SK-N-SH (cell line): ENCODE measurements around the gene EFCC1. TPM values are rescaled to one million over a fixed set of nuclear protein-coding genes. Genes with fewer than 3 reads are reported as not detected.

Experiments used
- CTCF ChIA-PET: fragments of 300-600, 350-600 bp; formaldehyde crosslinking; extraction: SDS; loops from one replicate; lab custom pipeline; 2021; lab: Yijun Ruan, JAX
- POLR2A ChIA-PET: fragments of 350-600 bp; sonication (Branson Sonifier 250); formaldehyde crosslinking; extraction: SDS; loops from one replicate; lab custom pipeline; 2020; ENCODE audit warnings: antibody characterized with exemption, inconsistent platforms; lab: Yijun Ruan, JAX
- DNase-seq: peaks from one replicate; pipeline ENCODE4 v3.0.0; 2012
- H2AFZ ChIP-seq: fragments of 200-600 bp; sonication (generic); 2 replicates; pipeline ENCODE4 v1.8.1; 2016; ENCODE audit warnings: antibody characterized with exemption, mild to moderate bottlenecking, low read depth
- H3F3A ChIP-seq: fragments of 200-600 bp; sonication (generic); replicated peaks from 2 replicates; pipeline ENCODE3; 2016; ENCODE audit warnings: antibody characterized with exemption, mild to moderate bottlenecking; ENCODE audit not compliant: insufficient read depth
- H3K27ac ChIP-seq, 2 experiments: fragments of 200-500 bp in 1 of 2; fragments of 200-600 bp in 1 of 2; sonication (Bioruptor generic) in 1 of 2; sonication (generic), shearing (Covaris generic) in 1 of 2; 2 replicates each; pipeline versions ENCODE4 v1.5.1 to v1.6.1; 2014 to 2016; ENCODE audit warnings: low read depth in 2 of 2, inconsistent platforms in 1 of 2, low read length in 1 of 2, mild to moderate bottlenecking in 1 of 2, mixed read lengths in 1 of 2
- H3K27me3 ChIP-seq: fragments of 200-600 bp; sonication (generic), shearing (Covaris generic); 2 replicates; pipeline ENCODE4 v1.6.1; 2016; ENCODE audit warnings: mixed run types; ENCODE audit not compliant: insufficient read depth
- H3K36me3 ChIP-seq, 2 experiments: fragments of 200-500 bp in 1 of 2; fragments of 200-600 bp in 1 of 2; sonication (Bioruptor generic) in 1 of 2; sonication (generic) in 1 of 2; replicated peaks in 1 of 2; 2 replicates each; pipeline versions ENCODE3 to v1.5.1; 2014 to 2016; ENCODE audit warnings: low read length in 1 of 2, mild to moderate bottlenecking in 1 of 2; ENCODE audit not compliant: insufficient read depth in 2 of 2, control insufficient read depth in 1 of 2
- H3K4me1 ChIP-seq, 2 experiments: fragments of 200-500 bp in 1 of 2; fragments of 200-600 bp in 1 of 2; sonication (Bioruptor generic) in 1 of 2; sonication (generic), shearing (Covaris generic) in 1 of 2; 2 replicates each; pipeline versions ENCODE4 v1.5.1 to v1.6.1; 2014 to 2016; ENCODE audit warnings: low read depth in 1 of 2, low read length in 1 of 2, mixed run types in 1 of 2; ENCODE audit not compliant: insufficient read depth in 2 of 2, control insufficient read depth in 1 of 2
- H3K4me2 ChIP-seq: fragments of 200-600 bp; sonication (generic), shearing (Covaris generic); 2 replicates; pipeline ENCODE4 v1.6.1; 2017; ENCODE audit warnings: mixed run types
- H3K4me3 ChIP-seq, 2 experiments: fragments of 200-500 bp in 1 of 2; fragments of 200-600 bp in 1 of 2; sonication (Bioruptor generic) in 1 of 2; sonication (generic), shearing (Covaris generic) in 1 of 2; 2 replicates each; pipeline versions ENCODE4 v1.5.1 to v1.8.1; 2014 to 2016; ENCODE audit warnings: low read depth in 2 of 2, inconsistent platforms in 1 of 2, low read length in 1 of 2, mild to moderate bottlenecking in 1 of 2, mixed read lengths in 1 of 2, moderate library complexity in 1 of 2
- H3K79me2 ChIP-seq: fragments of 200-600 bp; sonication (generic); 2 replicates; pipeline ENCODE4 v1.8.1; 2017; ENCODE audit warnings: mild to moderate bottlenecking; ENCODE audit not compliant: insufficient read depth
- H3K9ac ChIP-seq: fragments of 200-600 bp; sonication (generic); 2 replicates; pipeline ENCODE4 v1.6.1; 2017; ENCODE audit warnings: mixed run types
- H3K9me2 ChIP-seq: fragments of 200-600 bp; sonication (generic); 2 replicates; pipeline ENCODE4 v1.6.1; 2017; ENCODE audit warnings: mixed run types
- H3K9me3 ChIP-seq: fragments of 200-600 bp; sonication (generic); 2 replicates; pipeline ENCODE4 v1.6.1; 2017; ENCODE audit warnings: mixed run types, mild to moderate bottlenecking, moderate library complexity
- H4K20me1 ChIP-seq: fragments of 200-600 bp; sonication (generic); 2 replicates; pipeline ENCODE4 v1.6.1; 2017; ENCODE audit warnings: mild to moderate bottlenecking, mixed run types; ENCODE audit not compliant: insufficient read depth
- ELF1 ChIP-seq: IDR thresholded peaks from 2 replicates; pipeline ENCODE4 v1.4.0; 2012
- EP300 ChIP-seq, 2 experiments: IDR thresholded peaks; 2 replicates each; pipeline versions ENCODE4 v1.4.0 to v1.6.1; 2012; ENCODE audit warnings: borderline replicate concordance in 1 of 2, low read depth in 1 of 2, low read length in 1 of 2
- EZH2phosphoT487 ChIP-seq: fragments of 200-600 bp; sonication (generic); IDR thresholded peaks from 2 replicates; pipeline ENCODE4 v1.6.1; 2017; ENCODE audit warnings: low read depth, mixed run types, mild to moderate bottlenecking, antibody characterized with exemption, moderate library complexity, borderline replicate concordance
- FOSL2 ChIP-seq: IDR thresholded peaks from 2 replicates; pipeline ENCODE4 v1.4.0; 2012; ENCODE audit warnings: low read depth, mild to moderate bottlenecking, moderate library complexity, borderline replicate concordance
- FOXJ3 ChIP-seq: sonication (generic); formaldehyde crosslinking; IDR thresholded peaks from 2 replicates; pipeline ENCODE4 v1.5.1; 2020; ENCODE audit warnings: mild to moderate bottlenecking, missing genetic modification reagents
- FOXM1 ChIP-seq: IDR thresholded peaks from 2 replicates; pipeline ENCODE4 v1.4.0; 2012; ENCODE audit warnings: low read depth, mild to moderate bottlenecking
- GABPA ChIP-seq: IDR thresholded peaks from 2 replicates; pipeline ENCODE4 v1.4.0; 2012; ENCODE audit warnings: low read depth, mild to moderate bottlenecking
- MEF2A ChIP-seq: IDR thresholded peaks from 2 replicates; pipeline ENCODE4 v1.4.0; 2012; ENCODE audit warnings: low read depth, borderline replicate concordance
- MXI1 ChIP-seq: IDR thresholded peaks from 2 replicates; pipeline ENCODE4 v1.6.1; 2012; ENCODE audit warnings: mild to moderate bottlenecking, low read depth, low read length, improper control_type of control experiment
- REST ChIP-seq: IDR thresholded peaks from 2 replicates; pipeline ENCODE4 v1.6.1; 2012; ENCODE audit warnings: mild to moderate bottlenecking, low read depth, low read length, moderate library complexity
- RFX5 ChIP-seq: IDR thresholded peaks from 2 replicates; pipeline ENCODE4 v1.6.1; 2012; ENCODE audit warnings: mild to moderate bottlenecking, improper control_type of control experiment, low read length
- SMC3 ChIP-seq: IDR thresholded peaks from 2 replicates; pipeline ENCODE4 v1.6.1; 2012; ENCODE audit warnings: low read depth, low read length, improper control_type of control experiment
- WGBS: methylation state at CpG from one replicate; pipeline ENCODE4 v1.1.6; 2017; ENCODE audit warnings: low lambda C conversion rate; 5-methylcytosine and 5-hydroxymethylcytosine counted together
- polyA plus RNA-seq, 3 experiments: library from polyadenylated mRNA; depleted of rRNA; stranded (reverse); fragments of >200 nt; gene quantifications; 2 replicates each; pipeline ENCODE4 v1.2.3, GENCODE V29; 2012
- TF ChIP-seq, protein P1 (sequence below): IDR thresholded peaks from 2 replicates; pipeline ENCODE4 v1.4.0; 2012; ENCODE audit warnings: low read depth, borderline replicate concordance

EFCC1 gene
- polyA plus RNA-seq, 1 of the 3 experiments (the other 2 are of a cell fraction): not detected

DNA sequence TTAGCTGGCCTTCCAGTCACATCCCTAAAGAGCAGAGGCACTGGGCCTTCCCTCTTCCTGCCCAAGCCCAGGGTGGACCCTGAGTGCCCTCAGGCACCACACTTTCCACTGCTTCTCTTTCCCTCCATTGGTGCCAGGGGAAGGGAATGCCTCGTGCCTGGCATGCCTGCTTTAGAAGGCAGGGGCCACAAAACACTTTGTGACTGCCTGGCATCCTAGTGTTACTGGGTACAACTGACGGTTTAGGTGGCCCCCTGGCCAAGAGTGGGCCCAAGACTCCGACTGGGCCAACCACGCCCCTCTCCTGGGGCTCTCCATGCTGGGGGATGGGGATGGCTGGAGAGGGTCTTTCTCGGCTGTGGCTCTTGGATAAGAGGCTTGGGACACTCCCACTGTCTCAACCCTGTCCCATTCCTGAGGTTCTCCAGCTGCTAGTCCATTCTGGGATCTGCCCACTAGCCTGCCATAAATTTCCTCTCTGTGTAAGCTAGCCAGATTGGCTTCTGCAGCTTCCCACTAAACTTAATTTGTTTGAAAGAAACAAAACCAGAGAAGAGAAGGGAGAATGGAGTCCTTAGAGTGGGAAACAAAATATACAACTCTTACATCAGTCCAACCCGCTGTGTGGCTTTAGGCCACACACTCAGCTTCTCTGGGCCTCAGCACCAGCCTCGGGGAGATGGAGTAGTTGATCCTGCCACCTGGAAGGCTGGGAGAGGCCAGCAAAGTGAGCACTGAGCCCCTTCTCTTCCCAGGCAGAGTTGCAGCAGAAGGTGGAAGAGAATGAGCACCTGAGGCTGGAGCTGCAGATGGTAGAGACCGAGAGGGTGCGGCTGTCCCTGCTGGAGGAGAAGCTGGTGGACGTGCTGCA, 35.4 kb downstream of the EFCC1 start:
- POLR2A ChIA-PET: no interaction called here
- H2AFZ ChIP-seq: no peak overlapping the region

GRCh38 chr3:129037093-129037419, 36.0 kb downstream of the EFCC1 start:
- ChIA-PET POLR2A (no interaction called here), CTCF (interaction anchor here (0.7 to 8.6 kb wide), 4 partner anchors 10 to 67 kb away, joined by 4 to 64 read pairs (median 8); no protein-coding TSS in a partner anchor)
- H3K27me3 ChIP-seq: peaks cover 4% of the 10 kb centered on the region; the same call in 1 of the 2 replicates
- no peaks in the 10 kb centered on the region for H3K9me2 ChIP-seq
- H4K20me1 ChIP-seq: no peaks in the 10 kb centered on the region
- no peaks in the 10 kb centered on the region for H3F3A ChIP-seq
- 33% methylated on average over 2 of the region's 2 CpGs for WGBS
- H3K9me3 ChIP-seq: no peaks in the 10 kb centered on the region
- no peak overlapping the region for H3K4me3 ChIP-seq
- peaks cover 0 to 15% of the 10 kb centered on the region in 2 experiments; a peak in 1 of 4 replicates for H3K4me1 ChIP-seq
- H2AFZ ChIP-seq: no peak overlapping the region
- TF ChIP-seq FOXM1: no peak
- no peak for TF ChIP-seq ELF1
- no peak for TF ChIP-seq EZH2phosphoT487
- TF ChIP-seq MEF2A: no peak
- H3K9ac ChIP-seq: no peak overlapping the region
- peak; percentile 6 for DNase-seq
- no peaks in the 10 kb centered on the region for H3K36me3 ChIP-seq
- H3K27ac ChIP-seq: no peak overlapping the region
- H3K79me2 ChIP-seq: no peaks in the 10 kb centered on the region
- H3K4me2 ChIP-seq: no peak overlapping the region

More for the DNA sequence above, 35.4 kb downstream of the EFCC1 start:
- WGBS: 67% methylated on average over 8 of the region's 10 CpGs
- Histone ChIP-seq H3K4me1 (peaks cover 0 to 15% of the 10 kb centered on the region in 2 experiments; a peak in 1 of 4 replicates), H3K79me2 (no peaks in the 10 kb centered on the region), H3K9me3 (no peaks in the 10 kb centered on the region), H3F3A (no peaks in the 10 kb centered on the region), H3K9me2 (no peaks in the 10 kb centered on the region), H3K4me3 (no peak overlapping the region), H3K9ac (no peak overlapping the region), H3K4me2 (no peak overlapping the region), H3K27me3 (no peaks in the 10 kb centered on the region), H4K20me1 (no peaks in the 10 kb centered on the region), H3K36me3 (no peaks in the 10 kb centered on the region), H3K27ac (no peak overlapping the region)
- CTCF ChIA-PET: interaction anchor here (0.7 to 8.6 kb wide), 4 partner anchors 9 to 66 kb away, joined by 4 to 64 read pairs (median 8); no protein-coding TSS in a partner anchor
- TF ChIP-seq MXI1: no peak
- TF ChIP-seq FOXJ3 (CRISPR knock-in tag): no peak
- no peak for TF ChIP-seq RFX5
- no peak for TF ChIP-seq EZH2phosphoT487
- TF ChIP-seq GABPA: no peak
- TF ChIP-seq FOSL2: no peak
- no peak for DNase-seq

- Histone ChIP-seq H3K4me1 (peaks cover 0 to 15% of the 10 kb centered on the region in 2 experiments; a peak in 1 of 4 replicates), H3K27ac (no peak overlapping the region), H3K79me2 (no peaks in the 10 kb centered on the region), H3K4me2 (no peak overlapping the region), H3K36me3 (no peaks in the 10 kb centered on the region), H4K20me1 (no peaks in the 10 kb centered on the region), H3K27me3 (peaks cover 5% of the 10 kb centered on the region; the same call in 1 of the 2 replicates), H3K9me2 (no peaks in the 10 kb centered on the region), H3K9ac (no peak overlapping the region), H3K9me3 (no peaks in the 10 kb centered on the region)
- ChIA-PET CTCF (interaction anchor here (2.9 to 8.6 kb wide), 3 partner anchors 11 to 68 kb away, joined by 12 to 64 read pairs (median 13); no protein-coding TSS in a partner anchor), POLR2A (no interaction called here)
- WGBS: 60% methylated on average over 8 of the region's 10 CpGs
- TF ChIP-seq REST (no peak), EP300 (IDR thresholded peaks at IDR 0.05; ENCODE audit: borderline replicate concordance in 1 of 2, low read depth in 1 of 2, low read length in 1 of 2) (no peak), SMC3 (no peak), ELF1 (no peak)
- TF ChIP-seq, protein P1, sequence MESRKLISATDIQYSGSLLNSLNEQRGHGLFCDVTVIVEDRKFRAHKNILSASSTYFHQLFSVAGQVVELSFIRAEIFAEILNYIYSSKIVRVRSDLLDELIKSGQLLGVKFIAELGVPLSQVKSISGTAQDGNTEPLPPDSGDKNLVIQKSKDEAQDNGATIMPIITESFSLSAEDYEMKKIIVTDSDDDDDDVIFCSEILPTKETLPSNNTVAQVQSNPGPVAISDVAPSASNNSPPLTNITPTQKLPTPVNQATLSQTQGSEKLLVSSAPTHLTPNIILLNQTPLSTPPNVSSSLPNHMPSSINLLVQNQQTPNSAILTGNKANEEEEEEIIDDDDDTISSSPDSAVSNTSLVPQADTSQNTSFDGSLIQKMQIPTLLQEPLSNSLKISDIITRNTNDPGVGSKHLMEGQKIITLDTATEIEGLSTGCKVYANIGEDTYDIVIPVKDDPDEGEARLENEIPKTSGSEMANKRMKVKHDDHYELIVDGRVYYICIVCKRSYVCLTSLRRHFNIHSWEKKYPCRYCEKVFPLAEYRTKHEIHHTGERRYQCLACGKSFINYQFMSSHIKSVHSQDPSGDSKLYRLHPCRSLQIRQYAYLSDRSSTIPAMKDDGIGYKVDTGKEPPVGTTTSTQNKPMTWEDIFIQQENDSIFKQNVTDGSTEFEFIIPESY: no peak
- TF ChIP-seq, all 33 proteins: peak for 0
- H3F3A ChIP-seq: no peaks in the 10 kb centered on the region
- DNase-seq: peak; percentile 23
- no peak overlapping the region for H3K4me3 ChIP-seq
- no peak overlapping the region for H2AFZ ChIP-seq
These were observed 37.2 kb downstream of the EFCC1 start for GRCh38 chr3:129038121-129038855.
